NCI-H2081 (cell line): ENCODE data around the gene VEPH1.

Source experiments
- DNase-seq, 2 experiments: peaks; one replicate each; lab custom pipeline; 2025; lab: John Stamatoyannopoulos, UW

The VEPH1 gene

DNA sequence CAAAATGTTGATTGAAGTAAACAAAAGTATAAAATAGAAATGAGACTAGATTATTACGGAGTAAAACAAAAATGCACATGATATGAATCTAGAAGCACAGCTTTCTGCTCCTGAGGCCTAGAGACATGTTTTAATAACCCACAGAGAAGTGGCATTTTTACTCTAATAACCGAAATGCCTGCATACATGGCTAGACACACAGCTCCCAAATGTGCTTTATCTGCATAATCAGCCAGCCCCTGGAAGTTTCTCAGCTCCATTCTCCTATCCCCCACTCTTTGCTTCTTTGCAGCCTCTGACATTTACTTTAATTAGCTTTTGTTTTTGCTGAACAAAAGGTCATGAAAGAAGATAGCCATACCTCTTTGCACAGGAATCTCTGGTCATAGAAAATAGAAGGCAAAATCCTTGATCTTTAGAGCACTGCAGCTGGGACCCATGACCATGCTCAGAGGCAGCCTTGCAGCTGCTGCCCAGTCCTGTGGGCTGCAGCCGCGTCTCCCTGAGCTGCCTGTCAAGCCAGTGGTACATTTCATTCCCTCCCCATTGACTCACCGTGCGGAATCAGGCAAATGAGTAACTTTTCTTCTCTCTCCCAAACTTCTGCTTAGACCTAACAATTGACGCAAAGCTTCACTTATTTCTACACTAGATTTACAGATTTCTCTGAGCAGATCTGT lies at the start of gene VEPH1:
Gene VEPH1 (minus strand): TSS at position 501 of the 680 bp plus-strand sequence. CDS start 8,067 bp downstream, outside the sequence.
- no peak for DNase-seq

DNA sequence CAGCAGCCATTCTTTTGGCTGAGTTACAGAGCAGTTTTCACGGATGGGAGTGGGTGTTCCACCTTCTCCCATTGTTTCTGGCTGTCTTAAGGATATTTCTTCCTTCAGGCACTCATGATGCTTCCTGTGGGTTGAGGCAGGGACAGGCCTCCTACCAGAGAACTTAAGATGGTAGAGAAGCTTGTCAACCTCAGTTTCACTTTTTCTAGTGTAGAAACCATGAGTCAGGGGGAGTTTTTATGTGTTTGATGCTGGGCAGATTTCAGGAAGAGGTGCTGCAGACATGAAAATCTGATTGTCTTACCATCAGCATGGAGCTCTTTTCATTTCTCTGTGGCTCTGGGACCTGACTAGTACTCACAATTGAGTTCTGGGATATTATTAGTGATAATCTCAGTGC lies 48.7 kb upstream of the VEPH1 start:
- no peak for DNase-seq

DNA sequence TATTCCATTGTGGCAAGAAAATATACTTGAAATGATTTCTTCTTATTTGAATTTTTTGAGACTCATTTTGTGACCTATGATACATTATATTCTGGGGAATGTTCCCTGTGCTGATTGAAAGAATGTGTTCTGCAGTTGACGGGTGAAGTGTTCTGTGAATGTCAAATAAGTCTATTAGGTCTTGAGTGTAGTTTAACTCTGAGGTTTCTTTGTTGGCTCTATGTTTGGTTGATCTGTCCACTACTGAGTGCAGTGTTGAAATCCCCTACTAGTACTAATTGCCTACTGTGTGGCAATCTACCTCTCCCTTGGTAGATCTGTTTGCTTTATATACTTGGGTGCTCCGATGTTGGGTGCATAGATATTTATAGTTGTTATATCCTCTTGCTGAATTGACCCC lies 46.3 kb upstream of the VEPH1 start:
- DNase-seq, result no peak

DNA sequence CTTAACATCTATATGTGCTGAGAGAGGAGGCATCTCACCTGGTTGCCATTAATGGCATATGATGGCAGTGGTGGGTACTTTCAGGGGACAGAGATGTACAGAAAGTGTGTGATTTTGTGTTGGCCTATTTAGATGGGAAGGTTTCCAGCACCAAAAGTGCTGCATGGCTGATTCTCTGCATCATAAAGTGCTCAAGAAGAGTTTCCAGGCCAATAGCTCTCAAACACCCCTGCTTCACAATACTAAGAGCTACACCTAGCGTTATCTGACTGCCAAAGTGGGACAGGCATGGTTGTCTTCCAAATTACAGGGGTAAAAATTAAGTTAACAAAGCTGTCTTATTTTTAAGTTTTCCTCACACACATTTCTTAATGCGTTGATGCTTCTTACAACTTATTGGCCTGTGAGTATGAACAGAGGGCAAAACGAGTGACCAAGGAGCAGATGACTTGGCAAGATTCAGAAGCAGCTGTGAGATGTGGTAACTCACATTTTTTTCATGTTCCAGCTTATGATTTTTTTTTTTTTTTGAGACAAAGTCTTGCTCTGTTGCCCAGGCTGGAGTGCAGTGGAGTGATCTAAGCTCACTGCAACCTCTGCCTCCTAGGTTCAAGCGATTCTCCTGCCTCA lies 41.4 kb upstream of the VEPH1 start:
- no peak for DNase-seq

GRCh38 chr3:157543501-157544035 lies 40.4 kb upstream of the VEPH1 start:
- no peak for DNase-seq

DNA sequence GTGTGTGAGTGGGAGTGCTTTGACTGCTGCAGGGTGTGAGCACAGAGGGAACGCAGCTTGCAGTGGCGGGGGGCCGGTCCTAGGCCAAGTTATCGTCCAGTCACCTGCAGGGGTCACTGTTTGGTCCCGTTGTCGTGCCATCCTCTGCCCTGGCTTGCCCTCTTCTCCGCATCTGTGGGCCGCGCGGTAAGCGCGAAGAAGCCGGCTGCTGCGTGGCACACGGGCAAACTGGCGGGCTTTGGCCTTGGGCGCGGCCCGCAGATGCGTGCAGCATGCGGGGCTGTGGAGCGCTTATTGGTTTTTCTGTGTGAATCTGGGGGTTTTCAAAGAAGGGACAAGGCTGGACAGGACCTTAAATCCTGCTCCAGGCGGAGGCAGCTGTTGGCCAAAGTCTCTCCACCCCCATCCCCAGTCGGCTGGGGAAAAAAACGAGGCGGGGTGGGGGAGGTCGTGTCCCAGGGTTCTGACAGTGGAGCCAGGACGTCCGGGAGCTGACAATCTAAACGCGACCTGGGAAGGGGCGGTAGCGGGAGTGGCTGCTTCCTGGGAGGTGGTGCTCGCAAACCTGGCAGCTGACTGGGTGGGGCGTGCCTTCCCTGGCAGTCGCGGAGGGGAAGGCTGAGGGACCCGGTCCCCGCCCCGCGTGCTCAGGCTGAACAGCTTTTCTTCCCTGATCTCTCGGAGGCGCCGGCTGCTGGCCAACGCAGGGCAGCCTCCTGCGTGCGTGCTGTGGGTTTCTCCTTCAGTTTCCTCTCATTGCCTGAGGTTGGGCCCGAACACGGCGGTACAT lies 39.7 kb upstream of the VEPH1 start:
- peak; percentile 25 to 50 for DNase-seq

DNA sequence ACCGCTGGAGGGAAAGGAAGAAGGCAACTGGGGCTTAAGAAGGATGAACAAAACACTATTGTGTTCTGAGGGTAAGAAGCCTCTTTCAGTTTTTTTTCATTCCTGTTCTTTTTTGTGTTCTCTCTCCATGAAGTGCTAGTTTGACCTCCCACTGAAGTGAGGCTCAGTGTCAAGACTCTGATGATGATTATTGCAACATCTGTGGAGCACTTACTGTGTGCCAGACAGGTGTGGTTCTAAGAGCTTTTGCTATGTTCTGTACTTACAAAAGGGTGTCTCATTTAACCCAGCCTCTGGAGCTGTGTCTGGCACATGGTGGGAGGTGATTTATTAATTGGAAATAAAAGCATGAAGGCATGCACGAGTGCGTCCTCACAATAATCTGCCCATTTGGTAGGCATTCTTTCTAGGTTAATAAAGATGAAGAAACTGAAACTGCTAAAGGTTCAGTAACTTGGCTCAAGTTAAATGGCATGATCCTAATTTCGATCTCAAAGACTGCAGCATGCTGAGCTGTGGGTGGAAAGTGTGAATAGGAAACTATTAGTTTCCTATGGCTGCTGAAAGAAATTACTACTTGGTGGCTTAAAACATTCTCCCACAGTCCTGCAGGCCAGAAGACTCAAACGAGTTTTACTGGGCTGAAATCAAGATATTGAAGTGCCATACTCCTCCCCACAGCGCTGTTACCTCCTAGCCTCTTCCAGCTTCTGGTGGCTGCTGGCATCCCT lies 38.5 kb upstream of the VEPH1 start:
- no peak for DNase-seq

DNA sequence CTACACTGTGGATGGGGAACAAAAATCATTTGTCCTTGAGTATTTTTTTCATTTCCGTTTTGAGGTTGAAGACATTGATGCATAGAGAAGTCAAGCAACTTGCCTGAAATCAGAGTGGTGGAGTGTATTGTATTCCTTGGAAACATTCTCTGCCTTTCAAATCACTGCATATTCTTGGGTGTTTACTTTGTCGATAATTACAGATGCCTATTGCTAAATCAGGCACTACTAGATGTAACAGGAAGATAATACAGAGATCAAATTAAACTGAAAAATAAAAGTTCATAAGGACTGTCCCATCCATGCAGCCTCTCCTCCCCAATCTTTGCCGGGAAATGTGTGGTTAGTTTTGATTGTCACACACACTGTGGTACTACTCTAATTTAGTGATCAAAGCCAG lies 37.4 kb upstream of the VEPH1 start:
- no peak for DNase-seq

DNA sequence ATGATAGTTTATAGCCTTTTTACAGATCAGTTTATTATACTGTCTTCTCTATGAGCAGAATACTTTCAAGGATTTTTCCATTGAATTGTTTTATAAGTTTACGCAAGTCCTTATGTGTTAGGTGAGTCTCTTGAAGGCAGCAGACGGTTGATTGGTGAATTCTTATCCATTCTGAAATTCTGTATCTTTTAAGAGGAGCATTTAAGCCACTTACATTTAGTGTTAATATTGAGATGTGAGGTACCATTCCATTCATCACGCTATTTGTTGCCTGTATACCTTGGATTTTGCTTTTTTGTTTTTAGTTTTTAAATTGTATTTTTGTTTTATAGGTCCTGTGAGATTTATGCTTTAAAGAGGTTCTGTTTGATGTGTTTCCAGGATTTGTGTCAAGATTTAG lies 32.5 kb upstream of the VEPH1 start:
- no peak for DNase-seq

- DNase-seq, result no peak
These were observed 31.5 kb upstream of the VEPH1 start for GRCh38 chr3:157534725-157535161.

DNA sequence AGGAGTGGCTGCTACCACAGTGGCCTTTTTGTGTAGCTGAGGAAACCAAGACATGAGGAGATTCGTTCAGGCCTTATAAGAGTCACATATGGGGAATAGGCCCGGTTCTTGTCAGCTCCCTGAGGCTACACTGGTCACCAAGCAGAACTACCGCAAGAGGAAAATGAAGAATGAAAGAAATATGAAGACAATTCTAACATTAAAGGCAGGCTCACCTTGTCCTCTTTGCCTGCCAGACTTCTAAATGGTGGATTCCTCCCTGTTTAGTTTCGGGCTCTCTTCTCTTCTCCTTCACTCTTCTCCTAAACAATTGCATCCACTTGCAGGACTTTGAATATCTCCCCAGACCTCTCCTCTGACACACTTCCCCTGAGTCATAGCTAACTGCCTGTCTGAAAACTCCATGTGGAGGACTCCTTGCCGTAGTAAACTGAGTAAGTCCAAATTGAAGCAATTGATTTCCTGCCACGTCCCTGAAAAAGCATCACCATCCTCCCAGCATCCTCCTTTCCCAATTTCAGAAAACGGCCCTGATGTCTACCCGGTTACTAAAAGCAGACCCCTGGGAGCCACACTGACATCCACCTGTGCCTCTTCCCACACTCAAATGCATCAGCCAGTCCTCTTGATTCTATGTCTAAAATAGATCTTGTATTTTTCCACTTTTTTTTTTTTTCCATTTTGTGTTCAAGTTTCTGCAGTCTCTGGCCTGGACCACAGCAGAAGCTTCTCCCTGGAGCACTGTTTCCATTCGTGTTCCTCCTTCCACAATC lies 30.3 kb upstream of the VEPH1 start:
- DNase-seq, result no peak

- DNase-seq, result peak; percentile 85 to 86
These were observed 29.5 kb upstream of the VEPH1 start for GRCh38 chr3:157532529-157533297.

DNA sequence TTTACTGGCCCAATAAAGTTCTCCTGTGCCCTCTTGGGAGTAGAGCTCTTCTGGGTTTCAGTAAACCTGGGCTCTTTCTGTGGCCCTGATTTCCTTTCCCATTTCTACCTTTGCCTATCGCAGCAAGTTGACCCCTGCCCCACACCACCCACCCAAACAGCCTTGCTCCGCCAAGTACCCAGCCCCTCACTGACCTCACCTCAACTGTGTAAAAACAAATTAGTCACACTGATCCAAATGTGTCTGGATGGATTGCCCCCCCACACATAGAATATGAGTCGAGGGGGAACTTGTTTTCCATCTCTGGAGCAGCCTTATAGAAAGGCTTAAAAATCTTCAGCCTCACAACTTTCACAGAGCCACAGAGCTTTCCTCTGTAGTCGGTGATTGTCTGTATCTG lies 28.6 kb upstream of the VEPH1 start:
- no peak for DNase-seq

DNA sequence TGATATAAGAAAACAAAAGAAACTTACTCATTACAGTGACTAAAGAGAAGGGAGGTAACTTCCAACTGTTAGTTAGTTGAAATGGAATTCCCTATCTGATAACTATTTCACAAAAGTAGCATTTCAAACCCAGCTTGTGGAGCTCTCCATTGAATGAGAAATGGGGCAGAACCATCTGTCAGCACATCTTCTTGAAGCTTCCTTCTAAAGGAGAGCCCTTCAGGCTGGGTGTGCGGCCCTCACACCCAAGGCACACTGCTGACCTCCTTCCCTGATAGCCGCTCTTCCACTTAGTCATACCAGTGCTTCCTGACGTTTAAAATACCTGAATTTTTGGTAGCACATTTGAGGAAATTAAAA lies 28.1 kb upstream of the VEPH1 start:
- no peak for DNase-seq

- no peak for DNase-seq
These were observed 27.6 kb upstream of the VEPH1 start for GRCh38 chr3:157530637-157531300.

DNA sequence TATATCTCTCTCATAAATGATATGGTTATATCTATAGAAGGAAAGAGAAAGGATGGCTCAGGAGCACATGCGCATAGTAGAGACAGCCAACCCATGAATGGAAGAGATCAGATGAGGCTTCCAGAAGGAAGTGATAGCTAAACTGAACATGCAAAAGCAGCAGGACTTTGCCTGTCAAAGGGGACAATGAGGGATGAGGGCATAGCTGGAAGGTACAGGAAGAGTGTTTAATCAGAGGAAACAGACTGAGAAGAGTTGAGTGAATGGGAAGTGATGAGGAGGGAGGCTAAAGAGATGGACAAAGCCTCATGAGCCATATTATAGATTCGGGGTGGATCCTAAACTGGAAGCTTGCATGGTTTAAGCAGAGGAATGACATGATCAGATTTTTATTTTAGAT lies 26.5 kb upstream of the VEPH1 start:
- DNase-seq, result no peak

GRCh38 chr3:157529085-157529484 lies 25.9 kb upstream of the VEPH1 start:
- no peak for DNase-seq

- DNase-seq, result no peak
These were observed 24.1 kb upstream of the VEPH1 start for GRCh38 chr3:157527131-157527881.

DNA sequence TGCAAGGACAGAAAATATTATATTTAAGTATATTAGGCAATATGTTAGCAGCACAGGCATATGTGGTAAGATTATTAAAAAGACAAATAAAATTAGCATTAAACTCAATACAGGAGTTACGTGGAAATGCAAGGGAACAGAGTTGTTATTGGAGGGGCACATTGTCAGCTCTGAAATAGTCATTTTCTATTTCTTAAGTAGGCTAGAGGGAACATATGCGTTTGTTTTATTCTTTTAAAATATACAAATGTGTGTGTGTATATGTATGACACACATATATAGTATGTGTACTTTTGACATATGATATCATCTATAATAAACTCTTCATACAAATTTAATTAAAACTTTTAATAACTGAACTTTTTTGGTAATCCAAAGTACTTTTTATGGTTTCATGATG lies 22.8 kb upstream of the VEPH1 start:
- DNase-seq, result no peak
